ENCODE data around the gene FAM53B. TPM values are rescaled to one million over a fixed set of nuclear protein-coding genes. Genes with fewer than 3 reads are reported as not detected.
A peak's percentile ranks its signal among the peaks of the same experiment; 100 is the strongest.
"Not testable (repeated sequence)": the region's sequence is repeated elsewhere in the genome, so short reads cannot be mapped to it uniquely, and the experiment has no call there.

FAM53B gene
- total and polyA plus RNA-seq, 12 donors, result 11.6 to 42.9 (median 29.1) TPM

- no peak for DNase-seq
- peaks cover 3 to 54% (median 22%) of the 10 kb centered on the region in 9 donors for H3K4me1 ChIP-seq
- no peak overlapping the region for H3K4me3 ChIP-seq
- intact Hi-C loops (cut with DNase I), result loop anchor here in 2 of 10 donors (10.0 kb wide), 2 partner anchors 60 to 70 kb away; no protein-coding TSS in a partner anchor
- no peak overlapping the region for H3K27ac ChIP-seq
- TF ChIP-seq CTCF (IDR thresholded peaks at IDR 0.05), result no peak
- H3K9me3 ChIP-seq, result no peaks in the 10 kb centered on the region
- H3K27me3 ChIP-seq, result no peaks in the 10 kb centered on the region
- ATAC-seq, result no peak
- 97 to 98% methylated on average over 34 of the region's 34 CpGs for WGBS, 2 donors
- peaks cover 0 to 25% (median 0%) of the 10 kb centered on the region in 9 donors for H3K36me3 ChIP-seq
These were observed 128.9 kb downstream of the FAM53B start for GRCh38 chr10:124615259-124615658.

- 80 to 83% methylated on average over 11 of the region's 11 CpGs for WGBS, 2 donors
- intact Hi-C loops (cut with DNase I), result loop anchor here in 2 of 10 donors (10.0 kb wide), 2 partner anchors 59 to 69 kb away; no protein-coding TSS in a partner anchor
- Histone ChIP-seq H3K27ac (peak overlapping the region in 2 of 10 donors; percentile 10 to 31), H3K4me1 (peaks cover 3 to 43% (median 18%) of the 10 kb centered on the region in 9 donors), H3K36me3 (peaks cover 0 to 25% (median 0%) of the 10 kb centered on the region in 9 donors), H3K9me3 (no peaks in the 10 kb centered on the region), H3K4me3 (no peak overlapping the region), H3K27me3 (no peaks in the 10 kb centered on the region)
- DNase-seq, result no peak
- TF ChIP-seq CTCF (IDR thresholded peaks at IDR 0.05), result no peak
- no peak for ATAC-seq
These were observed 130.0 kb downstream of the FAM53B start for GRCh38 chr10:124614003-124614659.

- no peak overlapping the region for H3K4me3 ChIP-seq
- H3K27ac ChIP-seq, result peak overlapping the region in 5 of 10 donors; percentile 7 to 64 (median 46)
- H3K4me1 ChIP-seq, result peaks cover 3 to 30% (median 18%) of the 10 kb centered on the region in 9 donors
- H3K36me3 ChIP-seq, result peaks cover 0 to 15% (median 0%) of the 10 kb centered on the region in 9 donors
- WGBS, 2 donors, result 53 to 60% methylated on average over 13 to 18 of the region's 18 CpGs
- peak; percentile 33 to 34 for DNase-seq
- intact Hi-C loops (cut with DNase I), result loop anchor here in 2 of 10 donors (10.0 kb wide), 2 partner anchors 58 to 68 kb away; no protein-coding TSS in a partner anchor
- H3K9me3 ChIP-seq, result no peaks in the 10 kb centered on the region
- no peaks in the 10 kb centered on the region for H3K27me3 ChIP-seq
- peak; percentile 18 to 73 (median 39) for ATAC-seq
- TF ChIP-seq CTCF (IDR thresholded peaks at IDR 0.05), result no peak
These were observed 131.3 kb downstream of the FAM53B start for GRCh38 chr10:124612611-124613498.

- WGBS, 2 donors, result 85 to 87% methylated on average over 11 of the region's 11 CpGs
- peaks cover 0 to 9% (median 0%) of the 10 kb centered on the region in 9 donors for H3K36me3 ChIP-seq
These were observed 132.4 kb downstream of the FAM53B start for GRCh38 chr10:124611738-124612137.

GRCh38 chr10:124610851-124611250, 133.3 kb downstream of the FAM53B start:
- intact Hi-C loops (cut with DNase I), result loop anchor here in 2 of 10 donors (10.0 kb wide), 2 partner anchors 56 to 66 kb away; no protein-coding TSS in a partner anchor
- WGBS, 2 donors, result 85 to 96% methylated on average over 8 to 17 of the region's 17 CpGs
- ATAC-seq, result not testable (repeated sequence)

More at GRCh38 chr10:124611738-124612137, 132.4 kb downstream of the FAM53B start:
- no peak overlapping the region for H3K4me3 ChIP-seq
- H3K4me1 ChIP-seq, result peaks cover 3 to 29% (median 18%) of the 10 kb centered on the region in 9 donors
- no peaks in the 10 kb centered on the region for H3K9me3 ChIP-seq
- ATAC-seq (peak in 1 of 8 donors; percentile 9), DNase-seq (no peak)
- intact Hi-C loops (cut with DNase I), result loop anchor here in 2 of 10 donors (10.0 kb wide), 2 partner anchors 57 to 67 kb away; no protein-coding TSS in a partner anchor
- no peak for TF ChIP-seq CTCF (IDR thresholded peaks at IDR 0.05)
- peak overlapping the region in 2 of 10 donors; percentile 46 to 64 for H3K27ac ChIP-seq
- H3K27me3 ChIP-seq, result no peaks in the 10 kb centered on the region

GRCh38 chr10:124610186-124610585, 134.0 kb downstream of the FAM53B start:
- H3K4me1 ChIP-seq, result peaks cover 3 to 29% (median 18%) of the 10 kb centered on the region in 9 donors
- H3K9me3 ChIP-seq, DNase-seq, H3K27ac ChIP-seq, H3K4me3 ChIP-seq, ATAC-seq, H3K27me3 ChIP-seq, H3K36me3 ChIP-seq: not testable (repeated sequence)
- intact Hi-C loops (cut with DNase I), result loop anchor here in 2 of 10 donors (10.0 kb wide), 2 partner anchors 55 to 65 kb away; no protein-coding TSS in a partner anchor
- WGBS, 2 donors, result 95 to 98% methylated on average over 16 to 17 of the region's 19 CpGs

More at GRCh38 chr10:124610851-124611250, 133.3 kb downstream of the FAM53B start:
- H3K9me3 ChIP-seq, DNase-seq, H3K27me3 ChIP-seq, H3K4me3 ChIP-seq, H3K27ac ChIP-seq, H3K36me3 ChIP-seq: not testable (repeated sequence)
- H3K4me1 ChIP-seq, result peaks cover 3 to 29% (median 18%) of the 10 kb centered on the region in 9 donors
